ENCODE data around the gene TNRC6B.

The TNRC6B gene

GRCh38 chr22:40243891-40244290 lies 66.2 kb downstream of the TNRC6B start:
- DNase-seq: peak in 2 of 5 experiments; percentile 32 to 79

- DNase-seq: no peak
These were observed 66.9 kb downstream of the TNRC6B start for GRCh38 chr22:40244586-40244985.

GRCh38 chr22:40247976-40248375 lies 70.3 kb downstream of the TNRC6B start:
- DNase-seq: peak in 4 of 5 experiments; percentile 39 to 97 (median 65)

- DNase-seq: no peak
These were observed 71.6 kb downstream of the TNRC6B start for GRCh38 chr22:40249286-40249685.

GRCh38 chr22:40250608-40251007 lies 72.9 kb downstream of the TNRC6B start:
- DNase-seq: peak in 1 of 5 experiments; percentile 83

GRCh38 chr22:40251106-40251505 lies 73.4 kb downstream of the TNRC6B start:
- DNase-seq: no peak

- DNase-seq: no peak
These were observed 74.4 kb downstream of the TNRC6B start for GRCh38 chr22:40252146-40252545.

GRCh38 chr22:40256516-40256915 lies 78.8 kb downstream of the TNRC6B start:
- DNase-seq: no peak

- peak in 1 of 5 experiments; percentile 60 for DNase-seq
These were observed 80.3 kb downstream of the TNRC6B start for GRCh38 chr22:40258017-40258416.

GRCh38 chr22:40258501-40258915 lies 80.8 kb downstream of the TNRC6B start:
- peak in 2 of 5 experiments; percentile 22 to 58 for DNase-seq

GRCh38 chr22:40261783-40262182 lies 84.1 kb downstream of the TNRC6B start:
- no peak for DNase-seq

- DNase-seq: peak in 1 of 5 experiments; percentile 48
These were observed 85.5 kb downstream of the TNRC6B start for GRCh38 chr22:40263191-40263590.

GRCh38 chr22:40265783-40266182 lies 88.1 kb downstream of the TNRC6B start:
- peak in 1 of 5 experiments; percentile 60 for DNase-seq

GRCh38 chr22:40270031-40270430 lies 92.3 kb downstream of the TNRC6B start:
- no peak for DNase-seq

GRCh38 chr22:40270748-40271373 lies 93.1 kb downstream of the TNRC6B start:
- DNase-seq: no peak

GRCh38 chr22:40271440-40271839 lies 93.7 kb downstream of the TNRC6B start:
- no peak for DNase-seq

- DNase-seq: no peak
These were observed 95.6 kb downstream of the TNRC6B start for GRCh38 chr22:40273319-40273718.

- DNase-seq: no peak
These were observed 99.5 kb downstream of the TNRC6B start for GRCh38 chr22:40276996-40277823.

- peak in 1 of 5 experiments; percentile 24 for DNase-seq
These were observed 101.3 kb downstream of the TNRC6B start for GRCh38 chr22:40279017-40279416.

- DNase-seq: no peak
These were observed 104.0 kb downstream of the TNRC6B start for GRCh38 chr22:40281717-40282116.

GRCh38 chr22:40285513-40285912 lies 107.8 kb downstream of the TNRC6B start:
- DNase-seq: peak in 1 of 5 experiments; percentile 86

- DNase-seq: peak; percentile 22 to 86 (median 54)
These were observed 112.3 kb downstream of the TNRC6B start for GRCh38 chr22:40289991-40290459.

GRCh38 chr22:40290516-40290915 lies 112.8 kb downstream of the TNRC6B start:
- DNase-seq: no peak

- DNase-seq: no peak
These were observed 117.0 kb downstream of the TNRC6B start for GRCh38 chr22:40294696-40295095.

Measured in T-helper 2 cell (primary cell).